Left ventricle myocardium superior (tissue), 1 donor: ENCODE results near the gene GART. TPM values are rescaled to one million over a fixed set of nuclear protein-coding genes. Genes with fewer than 3 reads are reported as not detected.

Experiments used
- ATAC-seq: fragments of 200-7000 bp; cut with Tn5 transposase; one replicate; pipeline ENCODE4 v1.9.1; 2020; ENCODE audit warnings: mild to moderate bottlenecking, moderate library complexity
- DNase-seq: peaks from one replicate; pipeline ENCODE4 v3.0.0-alpha.2; 2020
- intact Hi-C: fragments of 100-400 bp; cut with micrococcal nuclease; formaldehyde crosslinking; loops from one replicate; pipeline ENCODE4 v1.11.0; 2022
- total RNA-seq: library from RNA; stranded (reverse); fragmentation: NEBNext Ultra II Directional; extraction: Animal tissue kit (Norgen Biotek cat#: 25700); gene quantifications from one replicate; pipeline ENCODE4 v1.2.1, GENCODE V29; 2021
- donor health status: DM: no; HTN: yes; CAD: no; lungs with severe emphysema.

Gene GART
- total RNA-seq, 1 donor from 2014 or later = 33.4 TPM

- ATAC-seq (no peak), DNase-seq (no peak)
- intact Hi-C loops = no loop called here
These were observed 15.5 kb upstream of the GART start for GRCh38 chr21:33557447-33557846.

DNA sequence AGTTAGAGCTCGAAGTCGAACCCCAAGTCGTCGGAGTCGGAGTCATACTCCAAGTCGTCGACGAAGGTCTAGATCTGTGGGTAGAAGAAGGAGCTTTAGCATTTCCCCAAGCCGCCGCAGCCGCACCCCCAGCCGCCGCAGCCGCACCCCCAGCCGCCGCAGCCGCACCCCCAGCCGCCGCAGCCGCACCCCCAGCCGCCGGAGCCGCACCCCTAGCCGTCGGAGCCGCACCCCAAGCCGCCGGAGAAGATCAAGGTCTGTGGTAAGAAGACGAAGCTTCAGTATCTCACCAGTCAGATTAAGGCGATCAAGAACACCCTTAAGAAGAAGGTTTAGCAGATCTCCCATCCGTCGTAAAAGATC, 13.0 kb upstream of the GART start:
- intact Hi-C loops = no loop called here
- DNase-seq (no peak), ATAC-seq (no peak)

DNA sequence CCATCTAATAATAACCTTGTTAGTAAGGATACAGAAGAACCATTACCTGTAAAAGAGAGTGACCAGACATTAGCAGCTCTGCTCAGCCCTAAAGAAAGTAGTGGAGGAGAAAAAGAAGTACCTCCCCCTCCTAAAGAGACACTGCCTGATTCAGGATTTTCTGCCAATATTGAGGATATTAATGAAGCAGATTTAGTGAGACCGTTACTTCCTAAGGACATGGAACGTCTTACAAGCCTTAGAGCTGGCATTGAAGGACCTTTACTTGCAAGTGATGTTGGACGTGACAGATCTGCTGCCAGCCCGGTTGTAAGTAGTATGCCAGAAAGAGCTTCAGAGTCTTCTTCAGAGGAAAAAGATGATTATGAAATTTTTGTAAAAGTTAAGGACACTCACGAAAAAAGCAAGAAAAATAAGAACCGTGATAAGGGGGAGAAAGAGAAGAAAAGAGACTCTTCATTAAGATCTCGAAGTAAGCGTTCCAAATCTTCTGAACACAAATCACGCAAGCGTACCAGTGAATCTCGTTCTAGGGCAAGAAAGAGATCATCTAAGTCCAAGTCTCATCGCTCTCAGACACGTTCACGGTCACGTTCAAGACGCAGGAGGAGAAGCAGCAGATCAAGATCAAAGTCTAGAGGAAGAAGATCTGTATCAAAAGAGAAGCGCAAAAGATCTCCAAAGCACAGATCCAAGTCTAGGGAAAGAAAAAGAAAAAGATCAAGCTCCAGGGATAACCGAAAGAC, 12.5 kb upstream of the GART start:
- no peak for ATAC-seq
- intact Hi-C loops = no loop called here
- no peak for DNase-seq

- ATAC-seq = peak; percentile 10
- intact Hi-C loops = no loop called here
- no peak for DNase-seq
These were observed 11.2 kb upstream of the GART start for GRCh38 chr21:33552999-33553598.

DNA sequence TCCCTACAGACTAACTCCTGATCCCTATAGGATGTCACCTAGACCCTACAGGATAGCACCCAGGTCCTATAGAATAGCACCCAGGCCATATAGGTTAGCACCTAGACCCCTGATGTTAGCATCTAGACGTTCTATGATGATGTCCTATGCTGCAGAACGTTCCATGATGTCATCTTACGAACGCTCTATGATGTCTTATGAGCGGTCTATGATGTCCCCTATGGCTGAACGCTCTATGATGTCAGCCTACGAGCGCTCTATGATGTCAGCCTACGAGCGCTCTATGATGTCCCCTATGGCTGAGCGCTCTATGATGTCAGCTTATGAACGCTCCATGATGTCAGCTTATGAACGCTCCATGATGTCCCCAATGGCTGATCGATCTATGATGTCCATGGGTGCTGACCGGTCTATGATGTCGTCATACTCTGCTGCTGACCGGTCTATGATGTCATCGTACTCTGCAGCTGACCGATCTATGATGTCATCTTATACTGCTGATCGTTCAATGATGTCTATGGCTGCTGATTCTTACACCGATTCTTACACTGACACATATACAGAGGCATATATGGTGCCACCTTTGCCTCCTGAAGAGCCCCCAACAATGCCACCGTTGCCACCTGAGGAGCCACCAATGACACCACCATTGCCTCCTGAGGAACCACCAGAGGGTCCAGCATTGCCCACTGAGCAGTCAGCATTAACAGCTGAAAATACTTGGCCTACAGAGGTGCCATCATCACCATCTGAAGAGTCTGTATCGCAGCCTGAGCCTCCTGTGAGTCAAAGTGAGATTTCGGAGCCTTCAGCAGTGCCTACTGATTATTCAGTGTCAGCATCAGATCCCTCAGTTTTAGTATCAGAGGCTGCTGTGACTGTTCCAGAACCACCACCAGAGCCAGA, 10.4 kb upstream of the GART start:
- DNase-seq (no peak), ATAC-seq (peak; percentile 25)
- intact Hi-C loops = no loop called here

DNA sequence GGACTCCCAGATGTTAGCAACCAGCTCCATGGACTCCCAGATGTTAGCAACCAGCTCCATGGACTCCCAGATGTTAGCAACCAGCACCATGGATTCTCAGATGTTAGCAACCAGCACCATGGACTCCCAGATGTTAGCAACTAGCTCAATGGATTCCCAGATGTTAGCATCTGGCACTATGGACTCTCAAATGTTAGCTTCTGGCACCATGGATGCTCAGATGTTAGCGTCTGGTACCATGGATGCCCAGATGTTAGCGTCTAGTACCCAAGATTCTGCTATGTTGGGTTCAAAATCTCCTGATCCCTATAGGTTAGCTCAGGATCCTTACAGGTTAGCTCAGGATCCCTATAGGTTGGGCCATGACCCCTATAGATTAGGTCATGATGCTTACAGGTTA, 9.7 kb upstream of the GART start:
- intact Hi-C loops = no loop called here
- no peak for ATAC-seq
- DNase-seq = no peak

DNA sequence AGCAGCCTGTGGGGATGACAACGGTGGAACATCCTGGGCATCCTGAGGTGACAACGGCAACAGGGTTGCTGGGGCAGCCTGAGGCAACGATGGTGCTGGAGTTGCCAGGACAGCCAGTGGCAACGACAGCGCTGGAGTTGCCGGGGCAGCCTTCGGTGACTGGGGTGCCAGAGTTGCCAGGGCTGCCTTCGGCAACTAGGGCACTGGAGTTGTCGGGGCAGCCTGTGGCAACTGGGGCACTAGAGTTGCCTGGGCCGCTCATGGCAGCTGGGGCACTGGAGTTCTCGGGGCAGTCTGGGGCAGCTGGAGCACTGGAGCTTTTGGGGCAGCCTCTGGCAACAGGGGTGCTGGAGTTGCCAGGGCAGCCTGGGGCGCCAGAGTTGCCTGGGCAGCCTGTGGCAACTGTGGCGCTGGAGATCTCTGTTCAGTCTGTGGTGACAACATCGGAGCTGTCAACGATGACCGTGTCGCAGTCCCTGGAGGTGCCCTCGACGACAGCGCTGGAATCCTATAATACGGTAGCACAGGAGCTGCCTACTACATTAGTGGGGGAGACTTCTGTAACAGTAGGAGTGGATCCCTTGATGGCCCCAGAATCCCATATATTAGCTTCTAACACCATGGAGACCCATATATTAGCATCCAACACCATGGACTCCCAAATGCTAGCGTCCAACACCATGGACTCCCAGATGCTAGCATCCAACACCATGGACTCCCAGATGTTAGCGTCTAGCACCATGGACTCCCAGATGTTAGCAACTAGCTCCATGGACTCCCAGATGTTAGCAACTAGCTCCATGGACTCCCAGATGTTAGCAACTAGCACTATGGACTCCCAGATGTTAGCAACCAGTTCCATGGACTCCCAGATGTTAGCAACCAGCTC, 9.1 kb upstream of the GART start:
- DNase-seq (no peak), ATAC-seq (peak; percentile 7)
- intact Hi-C loops = no loop called here

DNA sequence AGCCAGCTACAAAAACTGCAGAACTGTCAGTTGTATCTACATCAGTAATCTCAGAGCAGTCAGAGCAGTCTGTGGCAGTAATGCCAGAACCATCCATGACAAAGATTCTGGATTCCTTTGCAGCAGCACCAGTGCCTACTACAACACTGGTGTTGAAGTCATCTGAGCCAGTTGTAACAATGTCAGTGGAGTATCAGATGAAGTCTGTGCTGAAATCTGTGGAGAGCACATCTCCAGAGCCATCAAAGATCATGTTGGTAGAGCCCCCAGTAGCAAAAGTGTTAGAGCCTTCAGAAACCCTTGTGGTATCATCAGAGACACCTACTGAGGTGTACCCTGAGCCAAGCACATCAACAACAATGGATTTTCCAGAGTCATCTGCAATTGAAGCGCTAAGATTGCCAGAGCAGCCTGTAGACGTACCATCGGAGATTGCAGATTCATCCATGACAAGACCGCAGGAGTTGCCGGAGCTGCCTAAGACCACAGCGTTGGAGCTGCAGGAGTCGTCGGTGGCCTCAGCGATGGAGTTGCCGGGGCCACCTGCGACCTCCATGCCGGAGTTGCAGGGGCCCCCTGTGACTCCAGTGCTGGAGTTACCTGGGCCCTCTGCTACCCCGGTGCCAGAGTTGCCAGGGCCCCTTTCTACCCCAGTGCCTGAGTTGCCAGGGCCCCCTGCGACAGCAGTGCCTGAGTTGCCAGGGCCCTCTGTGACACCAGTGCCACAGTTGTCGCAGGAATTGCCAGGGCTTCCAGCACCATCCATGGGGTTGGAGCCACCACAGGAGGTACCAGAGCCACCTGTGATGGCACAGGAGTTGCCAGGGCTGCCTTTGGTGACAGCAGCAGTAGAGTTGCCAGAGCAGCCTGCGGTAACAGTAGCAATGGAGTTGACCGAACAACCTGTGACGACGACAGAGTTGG, 8.2 kb upstream of the GART start:
- DNase-seq (no peak), ATAC-seq (peak; percentile 5)
- intact Hi-C loops = no loop called here

- intact Hi-C loops = no loop called here
- ATAC-seq = no peak
- DNase-seq = no peak
These were observed 4.2 kb upstream of the GART start for GRCh38 chr21:33546086-33546485.

GRCh38 chr21:33544451-33545195, 2.7 kb upstream of the GART start:
- intact Hi-C loops = no loop called here
- DNase-seq = no peak
- ATAC-seq = no peak

DNA sequence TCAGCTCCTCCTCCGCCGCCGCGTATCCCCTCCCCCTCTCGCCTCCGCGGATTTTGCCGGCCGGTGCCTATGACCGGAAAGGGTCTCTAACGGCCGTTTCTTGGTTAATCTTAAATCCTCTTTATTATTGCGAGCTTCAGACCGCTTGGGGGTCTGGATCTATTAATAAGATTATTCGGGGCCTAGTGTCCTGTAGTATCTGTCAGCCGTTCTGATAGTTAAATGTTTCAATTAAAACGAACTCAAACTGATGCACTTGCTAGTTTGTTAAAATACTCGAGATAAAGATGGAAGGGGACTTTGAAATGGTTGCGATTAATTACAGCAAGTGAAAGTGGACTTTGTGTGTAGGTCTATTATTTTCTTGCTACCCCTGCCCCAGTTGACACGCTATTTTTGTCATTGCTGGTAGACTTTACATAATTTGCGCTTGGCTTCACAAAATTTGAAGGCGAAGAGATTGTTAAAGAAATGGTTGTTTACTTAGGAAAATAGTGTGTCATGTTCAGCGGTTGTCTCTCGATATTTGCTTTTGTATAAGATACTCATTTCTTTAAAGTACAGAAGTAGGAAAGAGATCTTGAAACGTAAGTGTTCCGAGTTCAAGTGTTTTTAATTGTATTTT, 1.7 kb upstream of the GART start:
- peak; percentile 47 for ATAC-seq
- intact Hi-C loops = no loop called here
- peak; percentile 73 for DNase-seq

DNA sequence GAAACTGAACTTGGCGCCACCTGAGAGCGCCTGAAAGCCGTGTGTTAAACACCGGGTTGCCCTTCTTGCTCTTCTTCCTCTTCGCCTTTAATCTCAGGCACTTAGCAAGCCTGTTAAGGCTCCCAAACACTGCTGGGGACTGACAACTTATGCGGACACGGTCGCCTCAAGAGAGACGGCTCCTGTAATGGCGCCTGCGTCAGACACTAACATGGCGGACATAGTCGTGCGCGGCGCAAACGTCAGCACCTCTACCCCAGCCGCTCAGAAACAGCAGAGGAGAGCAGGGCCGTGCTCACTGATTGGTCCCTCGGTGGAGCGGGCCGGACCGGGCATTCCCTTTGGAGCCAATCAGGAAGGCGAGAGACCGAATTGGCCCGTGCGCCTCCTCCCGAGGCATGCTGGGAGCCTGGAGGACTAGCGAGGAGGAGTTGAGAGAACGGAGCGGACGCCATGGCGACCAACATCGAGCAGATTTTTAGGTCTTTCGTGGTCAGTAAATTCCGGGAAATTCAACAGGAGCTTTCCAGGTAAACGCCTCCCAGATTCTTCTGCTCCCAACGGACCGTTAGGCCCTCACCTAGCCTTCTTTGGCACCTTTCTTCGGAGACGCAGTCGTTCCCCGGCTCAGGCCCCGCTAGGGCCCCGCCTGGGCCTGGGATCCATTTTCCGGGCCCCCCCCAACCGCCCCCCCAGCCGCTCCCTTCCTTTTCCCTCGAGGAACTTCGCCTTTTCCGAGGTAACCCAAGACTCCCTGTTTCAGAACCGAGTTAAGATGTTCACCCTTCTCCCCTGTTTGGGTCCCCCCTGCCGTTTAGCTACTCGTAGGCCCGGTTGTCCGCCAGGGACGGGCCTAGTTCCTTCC, 955 bp upstream of the GART start, which contains the start of gene SON:
TSS of gene SON (plus strand) at position 399 of the 865 bp plus-strand sequence. CDS start at position 454, 55 bp downstream.
- ATAC-seq = peak; percentile 98
- intact Hi-C loops = no loop called here
- peak; percentile 99 for DNase-seq

DNA sequence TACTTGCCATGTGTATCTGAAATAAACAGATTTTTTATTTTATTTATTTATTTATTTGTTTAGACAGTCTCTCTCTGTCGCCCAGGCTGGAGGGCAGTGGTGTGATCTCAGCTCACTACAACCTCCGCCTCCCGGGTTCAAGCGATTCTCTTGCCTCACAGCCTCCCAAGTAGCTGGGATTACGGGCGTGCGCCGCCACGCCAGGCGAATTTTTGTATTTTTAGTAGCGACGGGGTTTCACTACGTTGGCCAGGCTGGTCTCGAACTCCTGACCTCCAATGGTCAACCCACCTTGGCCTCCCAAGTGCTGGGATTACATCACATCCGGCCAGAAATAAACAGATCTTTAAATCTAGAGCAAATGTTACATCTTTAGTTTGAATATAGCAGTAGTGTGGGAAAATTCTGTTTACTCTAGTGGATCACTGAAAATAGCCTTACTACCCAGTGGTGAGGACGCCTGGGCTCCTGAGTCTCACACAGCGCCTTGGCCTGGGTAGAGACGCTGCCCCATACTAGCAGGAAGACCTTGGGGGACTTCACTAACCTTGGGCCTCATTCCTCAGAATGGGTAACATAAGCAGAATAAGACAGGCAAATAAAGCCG, 709 bp downstream of the GART start:
- intact Hi-C loops = no loop called here
- ATAC-seq = no peak
- DNase-seq = no peak

DNA sequence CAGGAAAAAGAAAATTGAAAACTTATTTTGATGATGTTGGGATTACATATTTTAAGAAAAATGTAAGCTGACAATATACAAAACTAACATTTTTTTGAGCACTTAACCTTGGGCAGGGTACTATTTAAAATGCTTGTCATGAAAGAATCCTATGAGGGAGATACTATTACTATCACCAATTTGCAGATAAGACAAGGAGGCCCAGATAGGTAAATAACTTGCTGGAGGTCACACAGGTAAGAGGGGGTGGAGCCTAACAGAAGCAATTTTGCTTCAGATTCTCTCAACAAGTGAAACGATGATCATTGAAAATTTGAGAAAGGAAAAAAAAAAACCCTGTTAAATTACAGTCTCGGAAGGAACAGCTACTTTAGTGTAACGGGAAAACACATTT, 1.2 kb downstream of the GART start:
- no peak for DNase-seq
- no peak for ATAC-seq
- intact Hi-C loops = loop anchor here (1.0 kb wide), 1 partner anchor 32 kb away; no protein-coding TSS in a partner anchor

- intact Hi-C loops = loop anchor here (1.0 kb wide), 1 partner anchor 31 kb away; no protein-coding TSS in a partner anchor
- DNase-seq (no peak), ATAC-seq (no peak)
These were observed 2.3 kb downstream of the GART start for GRCh38 chr21:33539616-33540015.

DNA sequence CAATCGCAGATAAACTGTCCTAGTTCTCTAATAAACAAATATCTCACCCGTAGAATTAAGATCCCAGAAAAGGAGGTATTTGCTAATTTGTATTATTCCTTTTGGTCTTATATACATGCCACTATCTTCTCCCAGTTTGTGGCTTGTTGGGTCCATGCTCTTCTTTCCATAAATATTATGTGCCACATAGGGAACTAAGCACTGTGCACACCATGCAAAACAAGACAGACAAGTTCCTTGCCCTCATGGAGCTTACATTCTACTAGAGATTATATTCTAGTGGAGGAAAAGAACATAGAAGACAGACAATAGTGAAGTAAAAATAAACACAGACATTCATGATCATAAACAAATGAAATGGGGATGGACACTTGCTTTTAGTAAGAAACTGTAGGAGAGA, 4.7 kb downstream of the GART start:
- DNase-seq (no peak), ATAC-seq (no peak)
- intact Hi-C loops = no loop called here
